ENCODE results near the gene ZNF57.

- TF ChIP-seq CTCF (IDR thresholded peaks at IDR 0.05; ENCODE audit: low read depth, low read length, poor library complexity, severe bottlenecking) (no peak), EZH2phosphoT487 (IDR thresholded peaks at IDR 0.05; ENCODE audit: borderline replicate concordance, low read length) (no peak)
Measured at GRCh38 chr19:2933490-2933910, 32.8 kb downstream of the ZNF57 start.
